ENCODE results near the gene ATXN7L1. TPM values are rescaled to one million over a fixed set of nuclear protein-coding genes. Genes with fewer than 3 reads are reported as not detected.

Gene ATXN7L1
- total and polyA plus RNA-seq, 2 of the 8 experiments (the other 6 are each of a cell fraction or from before 2014, with no cell fraction given), result 14.3 to 34.0 TPM

DNA sequence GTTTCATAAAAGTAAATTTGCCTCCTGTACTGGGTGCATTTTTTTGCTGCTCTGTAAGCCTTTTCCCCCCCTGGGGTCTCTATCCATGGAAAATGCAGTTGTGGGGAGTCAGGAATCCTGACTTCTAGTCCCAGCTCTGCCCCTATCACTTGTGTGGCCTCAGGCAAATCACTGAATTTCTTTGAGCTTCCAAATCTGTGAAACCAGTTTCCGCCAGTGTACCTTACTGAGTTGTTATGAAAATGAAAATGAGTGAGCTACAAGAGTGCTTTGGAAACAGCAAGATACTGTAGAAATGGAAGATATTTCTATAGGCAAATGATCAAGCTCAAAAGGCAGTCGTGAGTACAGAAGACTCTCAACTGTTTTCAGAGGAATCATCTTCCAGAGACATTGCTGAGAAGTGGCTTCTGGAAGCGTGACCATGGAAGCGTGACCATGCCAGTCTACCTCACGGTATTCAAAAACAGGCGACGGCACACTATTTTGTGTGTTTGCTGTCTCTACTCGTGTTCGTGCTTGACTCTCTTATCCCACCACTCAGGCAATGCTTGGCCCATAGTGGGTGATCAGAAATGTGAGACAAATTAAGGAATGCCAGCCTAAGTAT, 107.4 kb downstream of the ATXN7L1 start (continued):
- no peak for TF ChIP-seq CHD1 (IDR thresholded peaks at IDR 0.05; ENCODE audit: low read depth, low read length)
- TF ChIP-seq HDAC6 (IDR thresholded peaks at IDR 0.05; ENCODE audit: low read depth, low read length), result no peak
- TF ChIP-seq SP1 (IDR thresholded peaks at IDR 0.05; ENCODE audit: low read depth, low read length), result no peak

Data from H1 (cell line).